Stimulated activated CD4-positive, alpha-beta T cell treated with anti-CD3 and anti-CD28 coated beads, Interleukin-2, amount 100 ng/mL, for 4 hours (primary cell): ENCODE results near the gene COL4A2.

Source experiments
- DNase-seq: peaks from one replicate; pipeline ENCODE4 v3.0.0-alpha.2; 2020; ENCODE audit warnings: low read depth

The COL4A2 gene

GRCh38 chr13:110402299-110403069, 95.4 kb downstream of the COL4A2 start:
- no peak for DNase-seq

GRCh38 chr13:110403315-110403714, 96.2 kb downstream of the COL4A2 start:
- no peak for DNase-seq

DNA sequence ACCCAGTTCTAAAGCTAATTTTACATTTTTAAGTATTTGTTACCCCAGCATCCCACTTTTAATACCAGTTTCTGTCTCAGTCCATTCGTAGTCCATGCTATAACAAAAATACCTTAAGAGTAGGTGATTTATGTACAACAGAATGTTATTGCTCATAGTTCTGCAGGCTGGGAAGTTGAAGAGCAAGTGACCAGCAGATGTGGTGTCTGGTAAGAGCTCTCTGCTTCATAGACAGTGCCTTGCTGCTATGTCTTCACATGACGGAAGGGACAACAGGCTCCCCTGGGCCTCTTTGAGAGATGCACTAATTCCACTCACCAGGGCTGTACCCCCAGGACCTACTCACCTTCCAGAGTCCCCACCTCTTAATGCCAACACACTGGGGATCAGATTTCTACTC, 96.6 kb downstream of the COL4A2 start:
- no peak for DNase-seq

DNA sequence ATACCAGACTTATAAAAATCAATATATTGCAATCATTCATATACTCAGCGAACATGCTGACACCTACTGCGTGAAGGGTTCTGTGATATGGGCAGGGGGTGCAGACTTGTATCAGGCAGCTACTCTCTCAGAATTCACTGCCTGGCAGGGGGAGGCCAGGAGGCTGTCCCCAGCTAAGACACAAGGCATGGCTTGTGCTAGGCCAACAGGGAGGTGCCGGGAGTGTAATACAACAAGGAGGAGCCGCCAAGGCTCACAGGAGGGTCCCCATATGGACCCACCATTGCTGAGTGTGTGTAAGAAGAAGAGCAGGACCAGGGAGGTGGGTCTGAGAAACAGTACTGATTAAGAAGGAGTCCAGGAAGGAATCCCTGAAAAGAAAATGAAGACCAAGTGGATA, 97.2 kb downstream of the COL4A2 start:
- no peak for DNase-seq

GRCh38 chr13:110405597-110406450, 98.7 kb downstream of the COL4A2 start:
- DNase-seq = no peak

DNA sequence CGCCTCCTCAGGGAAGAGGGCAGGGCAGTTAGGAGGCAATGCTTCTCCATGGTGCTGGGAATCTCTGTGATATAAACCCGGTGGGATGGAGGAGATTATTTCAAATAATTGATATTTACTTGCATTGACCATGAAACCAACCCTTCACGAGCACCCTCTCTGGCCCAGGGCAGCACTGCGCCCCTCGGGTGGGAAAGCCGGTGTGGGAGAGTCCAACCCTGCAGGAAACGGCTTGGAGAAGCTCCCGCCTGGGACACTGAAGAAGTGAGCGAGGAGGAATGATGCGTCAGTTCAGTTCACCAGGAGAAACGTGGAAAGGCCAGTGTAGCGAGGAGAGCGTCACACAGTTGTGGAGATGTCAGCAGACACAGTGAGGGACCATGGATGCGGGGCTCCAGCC, 99.9 kb downstream of the COL4A2 start:
- no peak for DNase-seq

- no peak for DNase-seq
Observed at GRCh38 chr13:110407531-110407930, 100.4 kb downstream of the COL4A2 start.

DNA sequence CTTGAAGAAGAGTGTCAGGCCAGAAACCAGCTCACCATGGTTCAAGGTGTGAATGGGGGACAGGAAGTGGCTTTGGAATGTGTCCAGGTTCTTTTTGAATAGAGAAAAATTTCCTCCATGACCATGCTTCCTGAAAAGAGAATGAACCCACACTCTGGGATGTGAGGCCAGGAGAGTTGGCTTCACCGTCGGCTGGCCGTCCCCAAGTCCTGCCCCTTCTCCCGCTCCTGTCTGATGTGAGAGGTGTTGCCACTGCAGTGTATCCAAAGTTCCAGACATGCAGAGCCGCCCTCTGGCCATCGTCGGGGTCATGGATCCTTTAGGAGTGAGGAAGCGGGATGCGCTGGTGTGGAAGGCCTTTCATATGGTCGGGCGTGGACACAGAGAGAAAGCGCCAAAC, 101.2 kb downstream of the COL4A2 start:
- no peak for DNase-seq

GRCh38 chr13:110409581-110409992, 102.5 kb downstream of the COL4A2 start:
- no peak for DNase-seq

- no peak for DNase-seq
Observed at GRCh38 chr13:110410000-110410399, 102.9 kb downstream of the COL4A2 start.

DNA sequence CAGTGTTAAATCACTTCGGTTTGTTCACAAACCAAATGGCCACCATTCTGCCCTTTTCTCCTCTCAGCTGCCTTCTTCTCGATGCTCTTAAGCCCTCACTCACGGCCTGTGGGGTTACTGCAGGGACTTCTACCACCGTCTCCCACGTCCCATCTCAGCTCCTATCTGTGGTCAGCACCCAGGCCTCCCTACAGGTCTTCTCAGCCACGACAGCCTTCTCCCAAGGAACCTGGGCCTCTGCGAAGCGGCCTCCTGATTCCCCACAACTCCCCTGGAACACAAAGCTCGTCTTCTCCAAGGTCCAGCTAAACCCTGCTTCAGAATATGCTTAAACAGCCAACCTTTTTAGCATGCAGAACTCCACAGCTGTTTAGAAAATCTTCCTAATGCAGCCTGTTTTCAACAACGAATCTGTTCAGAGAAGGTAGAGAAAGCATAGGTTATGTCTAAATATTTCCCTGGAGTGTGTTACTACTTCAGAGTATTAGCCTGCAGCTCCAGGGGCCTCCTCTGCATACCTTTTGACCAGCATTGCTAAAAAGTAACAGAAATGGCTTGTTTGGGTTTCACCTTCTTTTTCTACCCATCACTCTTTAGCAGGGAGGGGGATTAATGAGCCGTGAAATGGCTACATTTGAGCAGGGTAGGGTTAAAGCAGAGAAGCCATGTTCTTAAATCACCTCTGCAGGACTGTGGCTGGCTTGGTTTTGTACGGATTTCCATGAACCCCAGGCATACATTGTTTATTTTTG, 104.0 kb downstream of the COL4A2 start:
- no peak for DNase-seq

DNA sequence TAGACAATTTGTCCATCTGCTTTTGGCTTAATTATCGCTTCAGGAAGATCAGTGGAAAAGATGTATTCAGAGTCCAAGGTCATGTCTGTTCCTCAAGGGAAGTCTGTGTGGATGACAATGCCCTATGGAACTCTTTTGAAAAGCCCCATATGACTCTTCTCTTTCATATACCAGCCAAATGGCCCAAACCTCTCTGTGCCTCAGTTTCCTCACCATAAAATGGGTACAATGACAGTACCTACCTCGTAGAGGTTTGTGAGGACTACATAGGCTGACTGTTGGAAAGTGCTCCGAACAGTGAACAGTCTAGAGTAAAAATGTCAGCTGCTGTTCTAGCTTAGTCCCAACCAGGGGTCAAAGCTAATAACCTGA, 104.6 kb downstream of the COL4A2 start:
- DNase-seq = no peak

DNA sequence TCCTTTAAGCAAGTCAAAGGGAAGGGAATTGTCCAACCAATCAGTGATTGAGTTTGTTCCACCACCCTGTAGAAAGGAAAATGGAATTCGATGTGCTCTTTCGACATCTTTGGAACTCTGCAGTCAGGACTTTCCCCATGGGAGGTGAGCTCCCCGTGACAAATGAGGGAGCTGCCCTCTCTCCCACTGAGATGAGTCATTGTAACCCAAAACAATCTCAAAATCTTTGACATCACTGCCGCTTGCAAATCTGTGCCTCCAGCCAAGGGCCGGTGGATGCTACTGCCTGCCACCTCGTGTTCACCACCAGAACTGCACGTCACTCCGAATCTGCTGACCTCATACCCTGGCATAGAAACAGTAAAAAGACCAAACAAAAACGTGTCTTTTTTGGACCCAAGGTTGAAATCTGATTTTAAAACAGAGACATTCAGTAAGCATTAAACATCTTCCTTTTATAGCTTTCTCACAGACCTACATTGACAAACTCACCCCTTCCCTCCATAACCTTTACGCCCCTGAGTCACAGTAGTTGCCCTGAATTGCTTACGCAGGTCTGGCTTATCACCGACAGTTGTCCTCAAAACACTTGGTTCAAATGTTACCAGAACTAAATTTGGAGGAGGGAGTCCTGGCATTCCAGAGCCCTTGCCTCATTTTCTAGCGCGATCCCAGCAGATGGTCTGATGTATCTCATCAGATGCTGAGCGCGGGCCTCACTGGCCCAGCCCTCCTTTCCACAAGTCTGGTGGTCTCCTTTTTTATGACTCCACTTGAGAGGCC, 105.2 kb downstream of the COL4A2 start:
- peak; percentile 45 for DNase-seq

GRCh38 chr13:110413016-110413675, 106.1 kb downstream of the COL4A2 start:
- DNase-seq = no peak

GRCh38 chr13:110413676-110414040, 106.6 kb downstream of the COL4A2 start:
- DNase-seq = no peak

DNA sequence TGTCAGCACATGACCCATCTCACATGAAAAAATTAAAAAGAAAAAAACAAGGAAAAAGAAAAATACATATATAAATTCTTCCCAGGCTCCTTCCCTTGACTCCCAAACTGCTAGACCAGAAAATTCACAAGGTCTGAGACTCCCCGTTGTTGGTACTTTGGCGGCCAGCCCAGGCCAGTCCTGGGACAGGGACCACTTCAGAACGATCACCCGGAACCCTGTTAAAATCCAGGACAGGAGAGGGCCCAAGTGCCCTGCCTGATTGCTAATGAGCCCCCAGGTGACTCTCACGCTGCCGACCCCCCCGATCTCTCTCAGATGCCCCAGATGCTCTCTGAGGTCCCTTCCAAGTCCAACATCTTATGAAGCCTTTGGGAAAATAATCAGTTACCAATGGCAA, 107.2 kb downstream of the COL4A2 start:
- no peak for DNase-seq

- DNase-seq = no peak
Observed at GRCh38 chr13:110414931-110415330, 107.8 kb downstream of the COL4A2 start.

GRCh38 chr13:110415669-110416068, 108.6 kb downstream of the COL4A2 start:
- no peak for DNase-seq

- DNase-seq = no peak
Observed at GRCh38 chr13:110416131-110417025, 109.3 kb downstream of the COL4A2 start.

- DNase-seq = no peak
Observed at GRCh38 chr13:110418944-110419343, 111.9 kb downstream of the COL4A2 start.
